NCI-H1694 treated with DMSO at 0.1 percent for 48 hours (cell line): ENCODE measurements around the gene RYR3.
"Not testable (repeated sequence)": the region's sequence is repeated elsewhere in the genome, so short reads cannot be mapped to it uniquely, and the experiment has no call there.

ENCODE experiments used
- DNase-seq: peaks from one replicate; lab custom pipeline; 2025; lab: John Stamatoyannopoulos, UW

The RYR3 gene

DNA sequence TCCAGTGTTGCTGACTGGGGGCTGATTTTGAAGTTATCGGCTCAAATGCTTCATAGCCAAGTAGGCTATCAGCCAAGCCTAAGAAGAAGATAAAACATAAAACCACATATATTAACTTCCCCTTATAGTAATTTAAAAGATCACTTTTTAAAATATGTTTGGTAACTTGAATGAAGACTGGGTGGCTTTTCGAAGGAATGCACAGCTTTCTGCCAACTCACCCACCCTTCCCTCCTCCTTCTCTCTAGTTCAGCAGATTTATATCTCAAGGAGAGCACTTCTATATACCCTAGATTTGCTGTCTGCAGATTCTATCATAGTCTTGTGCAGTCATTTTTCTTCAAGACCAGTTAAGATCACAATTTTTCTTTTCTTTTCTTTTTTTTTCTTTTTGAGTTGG, 468.1 kb downstream of the RYR3 start:
- DNase-seq = no peak

- no peak for DNase-seq
These were observed 469.4 kb downstream of the RYR3 start for GRCh38 chr15:33780011-33780768.

DNA sequence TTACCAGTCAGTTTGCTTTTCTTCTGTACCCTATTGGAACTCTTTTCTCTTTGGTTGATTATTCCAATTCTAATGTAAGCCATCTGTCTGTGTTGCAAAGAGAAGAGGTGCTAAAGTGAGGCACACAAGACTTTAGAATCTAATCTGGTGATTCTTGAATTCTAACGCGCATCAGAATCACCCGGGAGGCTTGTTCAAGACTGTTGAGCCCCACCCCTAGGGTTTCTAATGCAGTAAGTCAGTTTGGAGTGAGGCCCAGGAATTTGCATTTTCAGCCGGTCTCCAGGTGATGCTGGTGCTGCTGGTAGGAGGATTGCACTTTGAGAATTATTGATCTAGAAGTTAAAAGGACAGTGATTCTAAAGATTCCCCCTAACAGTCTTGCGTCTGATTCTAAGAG, 472.2 kb downstream of the RYR3 start:
- no peak for DNase-seq

DNA sequence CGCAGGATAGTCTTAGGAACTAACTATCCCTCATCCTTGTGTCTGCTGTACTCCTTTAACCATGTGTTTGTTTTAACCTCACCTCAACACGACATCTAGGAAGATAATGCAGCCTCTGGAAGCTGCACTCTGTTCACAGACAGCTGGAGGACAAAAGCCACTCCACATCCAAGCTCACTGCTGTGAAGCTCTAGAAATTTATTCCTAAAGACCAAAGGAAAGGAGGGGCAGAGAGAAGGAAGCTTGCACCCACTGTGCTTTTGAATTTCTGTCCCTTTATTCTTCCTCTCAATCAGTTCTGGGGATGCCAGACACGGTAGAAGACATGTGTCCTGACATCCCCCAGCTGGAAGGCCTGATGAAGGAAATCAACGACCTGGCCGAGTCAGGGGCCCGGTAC, 474.6 kb downstream of the RYR3 start:
- DNase-seq = no peak

GRCh38 chr15:33788906-33789540, 478.3 kb downstream of the RYR3 start:
- DNase-seq = no peak

- no peak for DNase-seq
These were observed 483.7 kb downstream of the RYR3 start for GRCh38 chr15:33794453-33794852.

DNA sequence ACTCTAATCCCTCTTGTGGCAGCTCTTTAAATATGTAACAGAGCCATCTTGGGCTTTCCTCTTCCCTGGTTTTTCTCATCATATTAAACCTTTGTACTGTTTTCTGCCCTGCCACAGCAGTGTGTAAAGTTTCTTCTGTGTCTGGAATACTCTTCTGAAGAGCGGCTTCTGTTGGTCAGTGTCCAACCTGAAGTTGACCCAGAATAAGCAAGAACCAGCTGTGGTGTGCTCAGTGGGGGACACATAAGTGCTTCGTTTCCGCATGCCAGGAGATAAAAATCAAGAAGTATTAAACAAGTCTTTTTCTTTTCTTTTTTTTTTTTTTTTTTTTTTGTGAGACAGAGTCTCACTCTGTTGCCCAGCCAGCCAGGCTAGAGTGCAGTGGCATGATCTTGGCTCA, 484.3 kb downstream of the RYR3 start:
- DNase-seq = no peak

GRCh38 chr15:33797651-33798050, 486.9 kb downstream of the RYR3 start:
- no peak for DNase-seq

DNA sequence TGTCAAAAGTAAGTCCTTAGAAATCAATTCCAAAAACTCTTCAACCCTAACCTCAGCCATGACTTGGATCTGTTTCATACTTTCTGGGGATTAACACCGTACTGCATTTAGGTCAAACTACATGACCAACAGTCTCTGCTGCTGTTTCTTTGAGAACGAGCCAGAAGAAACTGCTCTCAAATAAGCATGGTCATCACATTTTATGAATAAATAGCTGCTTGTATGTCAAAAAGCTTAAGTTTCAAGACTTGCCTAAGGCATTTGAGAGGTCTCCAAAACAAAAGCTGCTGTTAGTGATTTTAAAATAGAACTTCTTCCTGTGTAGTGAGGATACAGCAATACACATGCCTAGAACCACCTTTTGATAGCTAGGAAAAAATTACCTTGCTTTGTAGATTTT, 491.2 kb downstream of the RYR3 start:
- DNase-seq = no peak

GRCh38 chr15:33807665-33808064, 496.9 kb downstream of the RYR3 start:
- DNase-seq = no peak

GRCh38 chr15:33808720-33809457, 498.1 kb downstream of the RYR3 start:
- no peak for DNase-seq

GRCh38 chr15:33810073-33810595, 499.4 kb downstream of the RYR3 start:
- DNase-seq = no peak

- no peak for DNase-seq
These were observed 500.0 kb downstream of the RYR3 start for GRCh38 chr15:33810806-33811205.

DNA sequence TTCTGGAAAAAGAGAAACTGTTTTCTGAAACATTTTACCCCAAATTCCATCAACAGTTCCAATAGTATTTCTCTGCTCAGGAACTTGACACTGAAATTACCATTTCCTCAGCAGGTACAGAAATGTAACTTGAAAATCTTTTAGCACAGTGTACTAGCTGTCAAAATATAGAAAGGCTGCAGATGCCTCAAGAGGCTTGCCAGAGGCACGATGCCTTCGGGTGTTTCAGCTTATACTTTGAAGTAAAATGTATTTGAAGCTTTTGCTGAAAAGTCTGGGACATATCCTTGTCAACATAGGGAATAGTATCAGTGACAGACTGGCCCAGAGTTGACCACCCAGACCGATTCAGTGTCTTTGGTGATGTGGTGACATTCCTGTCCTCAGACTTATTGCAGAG, 503.1 kb downstream of the RYR3 start:
- no peak for DNase-seq

GRCh38 chr15:33819499-33819898, 508.7 kb downstream of the RYR3 start:
- not testable (repeated sequence) for DNase-seq

DNA sequence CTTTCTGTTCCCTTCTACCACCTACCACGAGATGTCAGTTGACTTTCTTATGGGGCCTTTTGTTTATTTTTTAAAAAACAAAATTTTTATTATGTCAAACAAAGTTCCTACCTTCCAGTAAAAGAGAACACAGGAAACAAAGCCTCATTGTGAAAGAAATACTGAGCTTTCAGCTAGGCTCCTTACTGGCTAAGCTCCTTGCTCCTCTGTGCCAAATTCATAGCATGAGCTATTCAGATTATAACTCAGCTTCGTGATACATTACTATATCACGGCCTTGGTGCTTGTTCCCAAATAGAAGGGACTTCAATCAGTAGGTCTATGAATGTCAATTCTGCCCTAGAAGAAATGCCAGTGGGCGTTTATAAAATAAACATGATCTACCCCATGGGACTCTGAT, 511.7 kb downstream of the RYR3 start:
- no peak for DNase-seq

GRCh38 chr15:33823119-33823518, 512.4 kb downstream of the RYR3 start:
- no peak for DNase-seq

DNA sequence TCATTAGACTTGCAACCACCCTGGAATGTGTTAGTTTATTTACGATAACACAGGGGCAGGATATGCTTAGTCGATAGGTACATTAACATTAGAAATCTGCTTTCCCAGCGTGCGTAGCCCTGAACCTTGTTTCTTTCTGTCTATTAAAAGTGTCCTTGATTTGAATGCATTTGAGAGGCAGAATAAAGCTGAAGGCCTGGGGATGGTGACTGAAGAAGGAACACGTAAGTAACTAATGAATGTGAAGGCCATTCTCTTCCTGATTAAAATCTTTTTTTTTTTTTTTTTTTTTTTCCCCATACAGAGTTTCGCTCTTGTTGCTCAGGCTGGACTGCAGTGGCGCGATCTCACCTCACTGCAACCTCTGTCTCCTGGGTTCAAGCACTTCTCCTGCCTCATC, 514.7 kb downstream of the RYR3 start:
- no peak for DNase-seq

DNA sequence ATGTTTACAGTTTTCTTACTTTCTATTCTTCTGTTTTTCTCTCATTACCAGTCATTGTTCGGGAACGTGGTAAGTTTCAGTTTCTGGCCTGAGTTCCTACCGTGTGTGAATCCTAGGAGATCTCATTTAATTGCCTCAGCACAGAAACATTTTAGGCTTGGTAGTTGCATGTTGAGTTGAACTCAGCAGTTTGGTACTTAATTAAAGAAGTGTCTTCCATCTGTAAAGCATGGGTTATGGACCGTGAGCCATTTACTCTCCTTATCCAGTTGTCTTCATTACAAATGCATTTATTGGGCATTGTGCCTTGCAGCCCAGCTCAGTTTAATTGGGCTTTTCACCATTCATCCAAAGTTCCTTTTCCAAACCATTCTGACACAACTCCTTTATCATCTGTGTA, 515.4 kb downstream of the RYR3 start:
- no peak for DNase-seq

GRCh38 chr15:33830351-33830750, 519.6 kb downstream of the RYR3 start:
- DNase-seq = no peak

GRCh38 chr15:33831646-33832045, 520.9 kb downstream of the RYR3 start:
- no peak for DNase-seq

GRCh38 chr15:33834892-33835743, 524.4 kb downstream of the RYR3 start:
- no peak for DNase-seq
